ENCODE measurements around the gene PABPC3.

PABPC3 gene

DNA sequence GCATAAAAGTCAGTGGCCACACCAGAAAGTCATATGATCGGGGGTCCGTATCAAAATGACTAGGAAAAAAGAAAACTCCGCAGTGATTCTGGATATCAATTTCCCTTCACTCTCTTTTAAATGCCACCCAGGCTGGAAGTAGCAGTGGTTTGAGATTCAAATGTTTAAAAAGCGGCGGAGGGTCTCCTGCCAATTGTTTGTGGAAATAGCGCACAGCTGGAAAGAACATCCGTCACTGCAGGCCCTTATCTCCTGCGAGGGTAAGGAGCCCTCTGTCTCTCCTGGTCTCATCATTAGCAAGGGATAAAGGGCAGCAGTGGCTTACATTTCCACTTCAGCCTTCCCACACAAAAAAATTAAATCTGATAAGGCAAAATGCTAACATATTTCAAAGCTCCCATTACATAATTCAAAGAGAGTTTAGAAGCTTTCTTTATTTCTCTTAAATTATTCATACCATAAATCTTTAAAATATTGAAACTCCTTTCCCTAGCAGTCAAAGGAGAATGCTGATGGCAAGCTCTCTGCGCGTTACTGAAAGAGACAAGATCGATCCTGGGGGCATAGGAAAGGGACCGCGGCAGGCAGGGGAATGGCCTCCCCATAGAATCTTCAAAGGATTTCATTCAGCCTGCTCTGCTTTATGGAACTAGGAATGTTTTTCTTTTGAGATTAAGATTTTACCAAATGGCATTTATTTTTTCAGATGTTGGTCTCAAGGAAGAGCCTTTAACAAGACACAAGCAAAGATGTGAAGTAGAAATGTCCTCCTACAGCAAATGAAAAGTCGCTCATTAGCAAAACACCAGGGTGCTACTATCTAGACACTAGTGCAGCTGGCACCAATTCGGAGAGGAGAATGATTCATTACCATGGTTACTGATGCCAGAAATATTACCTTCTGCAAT, 41.2 kb downstream of the PABPC3 start:
- no peaks in the 10 kb centered on the region for H3K79me2 ChIP-seq (ENCODE audit: insufficient read depth, low read length)
- no peak overlapping the region for H3K9ac ChIP-seq (ENCODE audit: low read depth, low read length)
- TF ChIP-seq, protein P1, sequence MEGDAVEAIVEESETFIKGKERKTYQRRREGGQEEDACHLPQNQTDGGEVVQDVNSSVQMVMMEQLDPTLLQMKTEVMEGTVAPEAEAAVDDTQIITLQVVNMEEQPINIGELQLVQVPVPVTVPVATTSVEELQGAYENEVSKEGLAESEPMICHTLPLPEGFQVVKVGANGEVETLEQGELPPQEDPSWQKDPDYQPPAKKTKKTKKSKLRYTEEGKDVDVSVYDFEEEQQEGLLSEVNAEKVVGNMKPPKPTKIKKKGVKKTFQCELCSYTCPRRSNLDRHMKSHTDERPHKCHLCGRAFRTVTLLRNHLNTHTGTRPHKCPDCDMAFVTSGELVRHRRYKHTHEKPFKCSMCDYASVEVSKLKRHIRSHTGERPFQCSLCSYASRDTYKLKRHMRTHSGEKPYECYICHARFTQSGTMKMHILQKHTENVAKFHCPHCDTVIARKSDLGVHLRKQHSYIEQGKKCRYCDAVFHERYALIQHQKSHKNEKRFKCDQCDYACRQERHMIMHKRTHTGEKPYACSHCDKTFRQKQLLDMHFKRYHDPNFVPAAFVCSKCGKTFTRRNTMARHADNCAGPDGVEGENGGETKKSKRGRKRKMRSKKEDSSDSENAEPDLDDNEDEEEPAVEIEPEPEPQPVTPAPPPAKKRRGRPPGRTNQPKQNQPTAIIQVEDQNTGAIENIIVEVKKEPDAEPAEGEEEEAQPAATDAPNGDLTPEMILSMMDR (IDR thresholded peaks at IDR 0.05; ENCODE audit: borderline replicate concordance, extremely low read depth, low read length, poor library complexity, severe bottlenecking): no peak
- no peak for TF ChIP-seq EZH2 (IDR thresholded peaks at IDR 0.05; ENCODE audit: borderline replicate concordance, low read depth, low read length, severe bottlenecking)
- ATAC-seq (ENCODE audit: insufficient read depth, low read depth) (no peak), DNase-seq (no peak)
- no peak overlapping the region for H3K4me3 ChIP-seq (ENCODE audit: low read depth in 1 of 2, low read length in 2 of 2)
- H3K4me2 ChIP-seq (ENCODE audit: insufficient read depth, low read length): no peak overlapping the region
- peaks cover 15% of the 10 kb centered on the region for H3K27me3 ChIP-seq (ENCODE audit: insufficient read depth, low read length, poor library complexity)
- no peak overlapping the region for H3K27ac ChIP-seq (ENCODE audit: low read length)
- no peaks in the 10 kb centered on the region for H3K4me1 ChIP-seq (ENCODE audit: insufficient read depth, low read length)
- H2AFZ ChIP-seq (ENCODE audit: low read depth, low read length): no peak overlapping the region
- no peaks in the 10 kb centered on the region for H4K20me1 ChIP-seq (ENCODE audit: insufficient read depth, low read length)
- no peaks in the 10 kb centered on the region for H3K9me3 ChIP-seq (ENCODE audit: insufficient read depth, low read length, severe bottlenecking)
- H3K36me3 ChIP-seq (ENCODE audit: insufficient read depth, low read length): no peaks in the 10 kb centered on the region

DNA sequence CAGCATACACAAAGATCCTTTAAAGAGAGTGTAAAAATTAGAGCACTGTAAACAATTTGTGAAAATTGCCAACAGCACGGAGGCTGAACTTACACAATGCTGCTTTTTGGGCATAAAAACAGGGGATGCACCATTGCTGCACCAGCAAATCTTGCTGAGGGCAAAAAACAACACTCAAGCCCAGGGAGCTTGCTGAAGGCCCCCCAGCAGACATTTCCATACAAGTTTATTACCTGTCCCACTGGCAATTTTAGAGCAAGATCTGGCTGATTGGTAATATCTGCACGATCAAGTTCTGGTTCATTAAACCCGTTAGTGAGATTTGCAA, 41.8 kb downstream of the PABPC3 start:
- Histone ChIP-seq H2AFZ (ENCODE audit: low read depth, low read length) (no peak overlapping the region), H3K27ac (ENCODE audit: low read length) (no peak overlapping the region), H3K4me1 (ENCODE audit: insufficient read depth, low read length) (no peaks in the 10 kb centered on the region), H3K79me2 (ENCODE audit: insufficient read depth, low read length) (no peaks in the 10 kb centered on the region), H3K9ac (ENCODE audit: low read depth, low read length) (no peak overlapping the region), H3K4me2 (ENCODE audit: insufficient read depth, low read length) (no peak overlapping the region), H4K20me1 (ENCODE audit: insufficient read depth, low read length) (no peaks in the 10 kb centered on the region), H3K36me3 (ENCODE audit: insufficient read depth, low read length) (no peaks in the 10 kb centered on the region), H3K27me3 (ENCODE audit: insufficient read depth, low read length, poor library complexity) (peaks cover 17% of the 10 kb centered on the region), H3K4me3 (ENCODE audit: low read depth in 1 of 2, low read length in 2 of 2) (no peak overlapping the region), H3K9me3 (ENCODE audit: insufficient read depth, low read length, severe bottlenecking) (no peaks in the 10 kb centered on the region)
- ATAC-seq (ENCODE audit: insufficient read depth, low read depth) (no peak), DNase-seq (no peak)
- TF ChIP-seq EZH2 (IDR thresholded peaks at IDR 0.05; ENCODE audit: borderline replicate concordance, low read depth, low read length, severe bottlenecking): no peak
- TF ChIP-seq, protein P1 (IDR thresholded peaks at IDR 0.05; ENCODE audit: borderline replicate concordance, extremely low read depth, low read length, poor library complexity, severe bottlenecking): no peak

DNA sequence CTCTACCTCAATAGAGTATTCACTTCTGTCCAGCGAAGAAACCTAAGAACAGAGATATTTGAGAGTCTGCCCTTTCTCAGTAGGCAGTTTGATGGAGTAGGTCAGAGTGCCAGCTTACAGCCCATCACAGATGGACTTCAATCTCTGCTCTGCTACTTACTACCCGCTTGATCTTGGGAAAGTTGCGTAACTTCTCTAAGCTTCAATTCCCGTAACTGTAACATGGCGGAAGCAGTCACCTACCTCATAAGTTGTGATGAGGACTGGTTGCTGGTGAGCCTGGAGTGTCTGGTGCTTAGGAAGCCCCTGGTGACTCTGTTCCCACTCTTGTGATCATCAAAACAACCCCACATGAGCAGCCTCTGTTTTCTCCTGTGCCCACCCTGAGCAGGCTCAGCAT, 45.1 kb downstream of the PABPC3 start:
- Histone ChIP-seq H3K4me1 (ENCODE audit: insufficient read depth, low read length) (no peaks in the 10 kb centered on the region), H4K20me1 (ENCODE audit: insufficient read depth, low read length) (no peaks in the 10 kb centered on the region), H2AFZ (ENCODE audit: low read depth, low read length) (no peak overlapping the region), H3K27ac (ENCODE audit: low read length) (no peak overlapping the region), H3K79me2 (ENCODE audit: insufficient read depth, low read length) (no peaks in the 10 kb centered on the region), H3K9ac (ENCODE audit: low read depth, low read length) (no peak overlapping the region), H3K36me3 (ENCODE audit: insufficient read depth, low read length) (no peaks in the 10 kb centered on the region), H3K27me3 (ENCODE audit: insufficient read depth, low read length, poor library complexity) (peaks cover 21% of the 10 kb centered on the region), H3K4me3 (ENCODE audit: low read depth in 1 of 2, low read length in 2 of 2) (no peak overlapping the region), H3K4me2 (ENCODE audit: insufficient read depth, low read length) (no peak overlapping the region), H3K9me3 (ENCODE audit: insufficient read depth, low read length, severe bottlenecking) (no peaks in the 10 kb centered on the region)
- TF ChIP-seq EZH2 (IDR thresholded peaks at IDR 0.05; ENCODE audit: borderline replicate concordance, low read depth, low read length, severe bottlenecking): no peak
- TF ChIP-seq, protein P1 (IDR thresholded peaks at IDR 0.05; ENCODE audit: borderline replicate concordance, extremely low read depth, low read length, poor library complexity, severe bottlenecking): no peak
- no peak for ATAC-seq (ENCODE audit: insufficient read depth, low read depth)
- DNase-seq: no peak
